ENCODE results near the gene SLC49A3.

SLC49A3 gene

GRCh38 chr4:687048-687970 lies 1.6 kb downstream of the SLC49A3 start:
- no peaks in the 10 kb centered on the region for H3K9me3 ChIP-seq (replicated peaks in 1 of 11)
- no peaks in the 10 kb centered on the region for H3K36me3 ChIP-seq
- H3K4me1 ChIP-seq: peaks cover 26 to 76% (median 49%) of the 10 kb centered on the region in 10 experiments
- H4K20me1 ChIP-seq: no peaks in the 10 kb centered on the region
- peak overlapping the region in 2 of 10 experiments; percentile 3 to 17; a peak in 2 of 20 replicates for H3K4me3 ChIP-seq
- TF ChIP-seq Cebpa-rat (IDR thresholded peaks at IDR 0.05): no peak
- peak overlapping the region in 6 of 11 experiments; percentile 19 to 91 (median 82); a peak in 10 of 22 replicates for H3K4me2 ChIP-seq
- peaks cover 0 to 13% (median 0%) of the 10 kb centered on the region in 11 experiments; a peak in 7 of 22 replicates for H3K27me3 ChIP-seq
- peak overlapping the region in 6 of 11 experiments; percentile 21 to 77 (median 64); a peak in 11 of 22 replicates for H3K27ac ChIP-seq
- H3K9ac ChIP-seq: peak overlapping the region in 4 of 11 experiments; percentile 38 to 67 (median 52); a peak in 7 of 22 replicates

- H4K20me1 ChIP-seq: no peaks in the 10 kb centered on the region
- H3K27ac ChIP-seq: peak overlapping the region in 4 of 11 experiments; percentile 54 to 77 (median 76); a peak in 8 of 22 replicates
- H3K36me3 ChIP-seq: no peaks in the 10 kb centered on the region
- no peak for TF ChIP-seq Cebpa-rat (IDR thresholded peaks at IDR 0.05)
- H3K27me3 ChIP-seq: peaks cover 0 to 13% (median 0%) of the 10 kb centered on the region in 11 experiments; a peak in 7 of 22 replicates
- peaks cover 26 to 81% (median 48%) of the 10 kb centered on the region in 10 experiments for H3K4me1 ChIP-seq
- peak overlapping the region in 5 of 11 experiments; percentile 62 to 91 (median 88); a peak in 9 of 22 replicates for H3K4me2 ChIP-seq
- H3K9ac ChIP-seq: no peak overlapping the region
- no peak overlapping the region for H3K4me3 ChIP-seq
- H3K9me3 ChIP-seq (replicated peaks in 1 of 11): no peaks in the 10 kb centered on the region
These were observed 2.4 kb downstream of the SLC49A3 start for GRCh38 chr4:686413-687040.

DNA sequence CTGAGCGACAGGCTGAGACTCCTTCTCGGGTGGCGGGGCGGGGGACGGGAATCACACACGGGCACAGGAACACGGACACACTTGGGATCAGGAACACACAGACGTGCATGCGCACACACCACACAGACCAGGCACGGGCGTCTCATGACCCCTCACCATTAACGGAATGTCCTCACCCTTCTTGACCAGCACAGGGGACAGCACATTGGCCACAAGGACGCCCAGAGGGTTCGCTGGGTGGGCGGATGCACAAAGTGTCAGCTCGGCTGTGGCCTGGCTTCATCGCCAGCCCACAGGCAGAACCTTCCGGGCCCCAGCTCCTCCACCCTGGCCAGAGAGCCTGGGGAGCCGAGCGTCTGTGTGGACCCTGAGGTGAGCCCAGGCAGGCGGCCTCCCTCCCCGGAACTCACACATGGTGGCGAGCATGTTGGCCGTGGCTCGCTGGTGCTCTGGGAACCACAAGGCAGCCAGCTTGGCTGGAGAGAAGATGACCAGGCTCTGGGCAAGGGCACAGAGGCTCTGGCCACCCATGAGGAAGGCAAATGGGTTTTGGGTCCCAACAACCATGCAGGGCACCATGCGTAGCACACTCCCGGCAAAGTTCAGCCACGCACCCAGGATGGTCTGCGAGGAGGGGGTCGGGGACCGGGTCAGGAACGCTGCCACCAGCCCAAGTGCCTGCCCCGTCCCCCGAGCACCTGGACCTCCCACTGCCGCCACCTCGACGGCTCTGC lies 3.1 kb downstream of the SLC49A3 start:
- Histone ChIP-seq H3K4me2 (peak overlapping the region in 3 of 11 experiments; percentile 88 to 91 (median 90); a peak in 6 of 22 replicates), H3K4me3 (no peak overlapping the region), H3K27me3 (peaks cover 0 to 13% (median 0%) of the 10 kb centered on the region in 11 experiments; a peak in 7 of 22 replicates), H3K36me3 (no peaks in the 10 kb centered on the region), H3K9ac (no peak overlapping the region), H4K20me1 (no peaks in the 10 kb centered on the region), H3K9me3 (replicated peaks in 1 of 11) (no peaks in the 10 kb centered on the region), H3K4me1 (peaks cover 30 to 86% (median 53%) of the 10 kb centered on the region in 10 experiments), H3K27ac (peak overlapping the region in 1 of 11 experiments; percentile 75; a peak in 2 of 22 replicates)
- no peak for TF ChIP-seq Cebpa-rat (IDR thresholded peaks at IDR 0.05)

DNA sequence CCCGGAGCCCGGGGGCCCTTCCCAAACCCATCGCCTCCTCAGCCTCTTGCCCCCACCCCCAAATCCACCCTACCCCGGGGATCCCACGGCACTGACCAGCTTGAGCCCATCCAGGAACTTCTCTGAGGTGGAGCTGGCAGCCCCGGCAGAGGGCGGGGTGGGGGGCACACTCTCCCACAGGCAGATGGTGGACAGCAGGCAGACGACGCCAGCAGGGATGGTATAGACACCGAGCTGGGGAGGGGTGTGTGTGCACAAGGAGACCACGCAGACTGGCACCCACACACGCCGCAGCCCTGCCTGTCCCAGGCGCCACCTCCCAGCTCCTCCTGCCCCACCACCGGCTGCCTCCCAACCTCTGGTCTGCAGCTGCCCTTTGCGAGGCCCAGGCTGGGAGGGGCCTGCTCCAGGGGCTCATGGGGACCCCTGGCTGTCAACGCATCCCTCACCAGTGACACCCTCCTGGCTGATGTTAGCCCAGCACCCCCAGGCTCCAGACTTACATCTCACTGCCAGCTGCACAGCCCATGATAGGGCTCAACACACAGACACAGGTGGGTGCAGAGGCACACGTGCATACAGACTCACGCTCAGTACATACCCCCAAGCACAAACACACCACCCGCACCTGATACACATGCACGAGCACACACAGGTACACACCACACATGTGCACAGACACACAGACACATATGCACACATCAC lies 4.2 kb downstream of the SLC49A3 start:
- Histone ChIP-seq H4K20me1 (no peaks in the 10 kb centered on the region), H3K9me3 (replicated peaks in 1 of 11) (no peaks in the 10 kb centered on the region), H3K4me3 (no peak overlapping the region), H3K36me3 (no peaks in the 10 kb centered on the region), H3K9ac (no peak overlapping the region), H3K4me2 (peak overlapping the region in 1 of 11 experiments; percentile 74; a peak in 1 of 22 replicates), H3K27ac (no peak overlapping the region), H3K4me1 (peaks cover 35 to 87% (median 59%) of the 10 kb centered on the region in 10 experiments), H3K27me3 (peaks cover 0 to 13% (median 0%) of the 10 kb centered on the region in 11 experiments; a peak in 7 of 22 replicates)
- TF ChIP-seq Cebpa-rat (IDR thresholded peaks at IDR 0.05): no peak

DNA sequence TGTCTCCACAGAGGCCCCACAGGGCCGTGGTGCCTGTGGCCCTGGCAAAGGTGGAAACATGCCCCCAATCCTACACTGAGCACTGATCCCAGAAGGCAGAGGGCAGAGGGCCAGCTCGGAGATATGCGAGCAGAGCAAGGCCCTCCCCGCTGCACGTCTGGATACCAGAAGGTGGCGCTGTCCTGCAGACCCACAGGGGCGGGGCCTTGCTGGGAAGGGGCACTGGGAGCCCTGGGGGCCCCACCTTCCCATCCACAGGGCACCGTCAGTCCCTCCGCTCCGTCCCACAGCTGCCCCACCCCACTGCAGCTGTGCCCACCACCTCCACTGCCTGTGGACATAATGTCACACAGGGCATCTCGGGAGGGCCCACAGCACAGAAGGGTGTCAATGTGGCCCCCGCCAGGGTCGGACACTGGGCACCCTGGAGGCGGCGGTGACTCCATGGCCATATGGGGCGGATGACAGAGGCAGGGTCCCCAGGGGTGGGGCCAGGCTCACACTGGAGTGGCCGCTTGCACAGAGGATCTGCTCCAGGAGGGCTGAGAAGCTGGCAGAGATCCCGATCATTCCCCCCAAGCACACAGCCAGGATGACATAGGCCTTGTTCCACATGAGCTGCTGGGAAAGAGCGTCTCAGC lies 4.8 kb downstream of the SLC49A3 start:
- peaks cover 28 to 80% (median 53%) of the 10 kb centered on the region in 10 experiments for H3K4me1 ChIP-seq
- no peaks in the 10 kb centered on the region for H3K36me3 ChIP-seq
- TF ChIP-seq Cebpa-rat (IDR thresholded peaks at IDR 0.05): no peak
- H3K4me3 ChIP-seq: no peak overlapping the region
- no peaks in the 10 kb centered on the region for H4K20me1 ChIP-seq
- H3K9ac ChIP-seq: peak overlapping the region in 3 of 11 experiments; percentile 6 to 15 (median 12); a peak in 2 of 22 replicates
- H3K27ac ChIP-seq: peak overlapping the region in 3 of 11 experiments; percentile 10 to 38 (median 28); a peak in 1 of 22 replicates
- H3K27me3 ChIP-seq: peaks cover 0 to 11% (median 0%) of the 10 kb centered on the region in 11 experiments; a peak in 7 of 22 replicates
- peak overlapping the region; percentile 37 to 74 (median 51); a peak in 20 of 22 replicates for H3K4me2 ChIP-seq
- no peaks in the 10 kb centered on the region for H3K9me3 ChIP-seq (replicated peaks in 1 of 11)

- Histone ChIP-seq H3K4me2 (peak overlapping the region; percentile 37 to 74 (median 51); a peak in 20 of 22 replicates), H3K36me3 (no peaks in the 10 kb centered on the region), H3K4me3 (no peak overlapping the region), H3K27ac (peak overlapping the region in 4 of 11 experiments; percentile 10 to 38 (median 20); a peak in 2 of 22 replicates), H3K9ac (peak overlapping the region in 5 of 11 experiments; percentile 6 to 35 (median 15); a peak in 3 of 22 replicates), H3K4me1 (peaks cover 33 to 79% (median 53%) of the 10 kb centered on the region in 10 experiments), H3K27me3 (peaks cover 0 to 3% (median 0%) of the 10 kb centered on the region in 11 experiments; a peak in 3 of 22 replicates), H4K20me1 (no peaks in the 10 kb centered on the region), H3K9me3 (replicated peaks in 1 of 11) (no peaks in the 10 kb centered on the region)
- TF ChIP-seq Cebpa-rat (IDR thresholded peaks at IDR 0.05): no peak
These were observed 5.6 kb downstream of the SLC49A3 start for GRCh38 chr4:683247-683897.

DNA sequence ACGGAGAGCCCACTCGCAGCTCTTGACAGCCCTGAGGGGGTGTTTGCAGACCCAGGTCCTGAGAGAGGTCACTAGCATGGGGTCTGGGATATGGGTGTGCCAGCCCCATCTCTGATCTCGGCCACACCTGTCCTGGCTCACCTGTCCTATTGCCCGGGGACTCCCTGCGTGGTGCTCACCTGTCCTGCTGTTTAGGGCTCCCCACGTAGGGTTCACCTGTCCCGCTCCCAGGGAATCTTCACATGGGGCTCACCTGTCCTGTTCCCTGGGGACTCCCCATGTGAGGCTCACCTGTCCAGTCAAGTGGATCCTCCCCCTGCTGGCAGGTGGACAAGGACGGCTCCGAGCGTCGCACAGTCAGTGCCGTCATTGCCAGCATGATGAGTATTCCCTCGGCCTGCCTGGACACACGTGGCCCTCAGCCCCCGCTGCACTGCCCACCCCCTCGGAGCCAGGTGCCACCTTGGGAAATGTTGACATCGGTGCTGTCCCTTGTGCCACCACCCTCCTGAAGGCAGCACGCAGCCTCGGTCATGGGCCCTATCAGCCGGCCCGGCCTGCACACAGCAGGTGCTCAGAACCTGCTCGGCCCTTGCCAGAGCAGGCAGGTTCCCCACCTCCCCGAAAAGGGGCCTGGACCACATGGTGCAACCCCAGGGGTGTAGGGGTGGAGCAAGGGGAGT lies 6.3 kb downstream of the SLC49A3 start:
- Histone ChIP-seq H3K4me2 (peak overlapping the region in 10 of 11 experiments; percentile 37 to 74 (median 52); a peak in 16 of 22 replicates), H3K27me3 (no peaks in the 10 kb centered on the region), H3K9ac (no peak overlapping the region), H3K27ac (no peak overlapping the region), H3K9me3 (replicated peaks in 1 of 11) (no peaks in the 10 kb centered on the region), H3K4me1 (peaks cover 40 to 79% (median 55%) of the 10 kb centered on the region in 10 experiments), H3K36me3 (no peaks in the 10 kb centered on the region), H4K20me1 (no peaks in the 10 kb centered on the region), H3K4me3 (no peak overlapping the region)
- TF ChIP-seq Cebpa-rat (IDR thresholded peaks at IDR 0.05): no peak
